AG09309 (cell line): ENCODE measurements around the gene NADSYN1.

Experiments used
- DNase-seq: peaks from one replicate; pipeline ENCODE4 v3.0.0-alpha.2; 2010; ENCODE audit warnings: low read depth
- H3K4me3 ChIP-seq: 2 replicates; pipeline ENCODE4 v1.5.1; 2011; ENCODE audit warnings: mild to moderate bottlenecking, low read depth, low read length, moderate library complexity; ENCODE audit not compliant: control insufficient read depth
- TF ChIP-seq, protein P1 (sequence below): IDR thresholded peaks from 2 replicates; pipeline ENCODE4 v1.5.1; 2011; ENCODE audit warnings: mild to moderate bottlenecking, low read depth, low read length, inconsistent platforms; ENCODE audit not compliant: insufficient read depth, control insufficient read depth; ENCODE audit errors: missing control alignments

Gene NADSYN1

GRCh38 chr11:71443736-71444445 lies 9.1 kb upstream of the NADSYN1 start:
- TF ChIP-seq, protein P1, sequence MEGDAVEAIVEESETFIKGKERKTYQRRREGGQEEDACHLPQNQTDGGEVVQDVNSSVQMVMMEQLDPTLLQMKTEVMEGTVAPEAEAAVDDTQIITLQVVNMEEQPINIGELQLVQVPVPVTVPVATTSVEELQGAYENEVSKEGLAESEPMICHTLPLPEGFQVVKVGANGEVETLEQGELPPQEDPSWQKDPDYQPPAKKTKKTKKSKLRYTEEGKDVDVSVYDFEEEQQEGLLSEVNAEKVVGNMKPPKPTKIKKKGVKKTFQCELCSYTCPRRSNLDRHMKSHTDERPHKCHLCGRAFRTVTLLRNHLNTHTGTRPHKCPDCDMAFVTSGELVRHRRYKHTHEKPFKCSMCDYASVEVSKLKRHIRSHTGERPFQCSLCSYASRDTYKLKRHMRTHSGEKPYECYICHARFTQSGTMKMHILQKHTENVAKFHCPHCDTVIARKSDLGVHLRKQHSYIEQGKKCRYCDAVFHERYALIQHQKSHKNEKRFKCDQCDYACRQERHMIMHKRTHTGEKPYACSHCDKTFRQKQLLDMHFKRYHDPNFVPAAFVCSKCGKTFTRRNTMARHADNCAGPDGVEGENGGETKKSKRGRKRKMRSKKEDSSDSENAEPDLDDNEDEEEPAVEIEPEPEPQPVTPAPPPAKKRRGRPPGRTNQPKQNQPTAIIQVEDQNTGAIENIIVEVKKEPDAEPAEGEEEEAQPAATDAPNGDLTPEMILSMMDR, result no peak

DNA sequence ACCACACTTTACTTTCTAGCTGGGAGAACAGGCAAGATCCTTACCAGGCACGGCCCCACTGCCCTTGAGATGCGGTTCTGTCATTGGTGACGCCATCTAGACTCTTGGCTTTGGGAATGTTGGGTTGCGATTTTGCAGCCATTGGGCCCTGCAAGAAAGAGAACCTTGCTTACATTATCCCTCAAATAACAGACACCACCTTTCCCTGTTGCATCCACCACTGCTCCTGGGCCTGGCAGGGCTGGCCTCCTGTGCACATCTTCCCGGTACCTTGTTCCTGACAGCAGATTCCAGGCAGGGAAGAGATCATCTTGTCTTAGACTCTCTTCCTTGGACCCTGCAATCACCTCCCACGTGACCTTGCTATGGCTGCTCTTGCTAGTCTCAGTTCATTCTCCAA lies 8.2 kb upstream of the NADSYN1 start:
- H3K4me3 ChIP-seq, result no peak overlapping the region
- no peak for DNase-seq
- TF ChIP-seq, protein P1, result no peak

More at GRCh38 chr11:71443736-71444445, 9.1 kb upstream of the NADSYN1 start:
- no peak for DNase-seq
- H3K4me3 ChIP-seq, result no peak overlapping the region

DNA sequence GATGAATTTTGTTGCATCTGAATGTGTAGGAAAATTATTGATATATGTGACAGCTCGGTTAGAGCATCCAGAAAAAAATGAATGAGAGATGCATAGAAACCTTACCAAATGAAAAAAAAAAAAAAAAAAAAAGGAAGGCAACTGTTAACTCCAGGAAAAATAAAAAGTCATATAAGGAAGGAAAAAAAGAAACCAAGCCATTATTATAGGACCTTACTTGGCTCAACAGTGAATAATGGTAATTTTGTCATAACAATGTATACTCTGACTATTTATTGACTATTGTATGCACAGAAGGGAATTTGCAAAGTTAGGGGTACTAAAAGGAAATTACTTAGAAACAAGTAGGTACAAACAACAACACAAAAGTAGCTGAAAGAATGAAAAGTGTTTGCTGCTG lies 6.9 kb upstream of the NADSYN1 start:
- H3K4me3 ChIP-seq, result no peak overlapping the region
- DNase-seq, result no peak
- TF ChIP-seq, protein P1, result no peak

DNA sequence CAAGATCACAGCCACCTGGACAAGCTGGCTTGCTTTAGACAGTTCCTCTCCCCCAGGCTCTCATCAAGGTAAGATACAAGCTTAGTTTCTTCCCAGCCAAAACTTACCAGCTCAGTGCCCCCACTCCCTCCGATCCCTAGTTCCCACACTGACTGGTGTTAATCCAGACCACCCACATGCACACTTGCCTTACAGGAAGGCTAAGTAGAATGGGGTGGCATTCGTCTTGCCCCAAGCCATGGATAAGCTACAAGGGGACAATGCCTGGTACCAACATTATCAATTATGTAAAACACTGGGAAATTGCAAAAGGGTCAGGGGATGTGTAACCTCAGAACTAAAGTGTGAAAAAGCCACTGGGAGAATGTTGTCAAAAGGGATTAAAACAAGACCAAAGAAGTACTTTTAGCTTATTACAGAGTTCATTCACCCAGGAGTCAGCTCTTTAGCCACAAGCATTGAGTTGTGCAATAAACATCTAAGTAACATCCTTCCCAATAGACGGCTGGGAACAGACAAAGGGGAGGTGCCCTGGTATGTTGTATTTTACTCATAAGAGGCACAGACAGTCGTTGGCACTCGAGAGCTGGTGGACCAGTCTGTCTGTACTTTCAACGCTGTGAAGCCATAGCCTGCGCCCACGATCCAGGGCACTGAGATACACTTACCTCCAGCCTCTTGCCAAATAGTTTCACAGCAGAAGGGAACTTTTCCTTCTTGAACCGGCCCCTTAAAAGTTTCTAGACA lies 5.9 kb upstream of the NADSYN1 start:
- peak; percentile 56 for DNase-seq
- H3K4me3 ChIP-seq, result peak overlapping the region; percentile 81; the same call in 1 of the 2 replicates
- TF ChIP-seq, protein P1, result no peak

- H3K4me3 ChIP-seq, result peak overlapping the region; percentile 81
- DNase-seq, result no peak
- TF ChIP-seq, protein P1, result no peak
Measured at GRCh38 chr11:71447791-71448256, 5.2 kb upstream of the NADSYN1 start.

DNA sequence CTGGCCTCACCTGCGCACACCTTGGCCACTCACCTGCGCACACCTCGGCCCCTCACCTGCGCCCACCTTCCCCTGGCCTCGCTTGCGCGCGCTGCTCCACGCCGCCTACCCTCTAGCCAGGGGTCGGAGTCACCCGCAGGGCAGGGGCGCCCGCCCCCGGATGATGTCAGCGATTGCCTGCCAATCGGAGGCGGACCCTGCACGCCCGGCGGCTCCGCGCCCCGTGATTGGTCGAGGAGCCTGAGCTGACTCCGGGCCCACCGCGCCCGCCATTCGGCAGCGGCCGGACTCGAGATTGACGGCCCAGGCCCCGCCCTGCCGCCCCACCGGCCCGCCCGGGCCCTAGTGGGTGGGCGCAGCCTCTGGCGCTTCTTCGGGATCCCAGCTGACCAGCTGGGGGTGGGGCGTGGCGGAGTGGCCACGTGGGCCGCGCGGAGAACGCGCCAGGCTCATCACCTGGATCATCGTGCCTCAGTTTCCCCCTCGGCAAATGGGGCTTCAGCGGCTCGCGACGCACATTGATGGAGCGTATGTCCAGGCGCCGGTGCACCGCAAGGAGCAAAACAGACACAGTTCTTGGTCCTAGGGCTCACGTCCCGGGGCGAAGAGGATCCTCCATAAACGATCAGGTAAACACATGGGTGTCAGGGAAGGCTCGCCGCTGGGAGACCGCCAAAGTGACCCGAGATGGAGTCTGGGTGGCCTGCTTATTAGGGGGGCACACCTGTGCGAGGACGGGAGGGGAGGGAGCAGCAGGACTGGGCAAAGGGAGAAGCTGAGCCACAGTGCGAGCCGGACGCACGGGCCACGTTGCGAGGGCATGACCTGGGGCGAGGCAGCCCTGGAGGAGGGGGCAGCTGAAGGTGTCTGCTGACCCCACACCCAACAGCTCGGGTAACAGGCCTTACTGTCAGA lies 4.5 kb upstream of the NADSYN1 start, which contains the start of gene DHCR7:
TSS of gene DHCR7 (minus strand) at position 137 of the 915 bp plus-strand sequence. CDS start 3,441 bp downstream, outside the sequence.
- TF ChIP-seq, protein P1, result no peak
- peak within 1 kb of the TSS; percentile 81 for H3K4me3 ChIP-seq
- DNase-seq, result peak; percentile 62
